ENCODE data around the gene TFR2. TPM values are rescaled to one million over a fixed set of nuclear protein-coding genes. Genes with fewer than 3 reads are reported as not detected.

Gene TFR2
- total and polyA plus RNA-seq, 2 of the 13 experiments (the other 11 are each of a cell fraction or from before 2014, with no cell fraction given) = 36.9 to 64.2 TPM

DNA sequence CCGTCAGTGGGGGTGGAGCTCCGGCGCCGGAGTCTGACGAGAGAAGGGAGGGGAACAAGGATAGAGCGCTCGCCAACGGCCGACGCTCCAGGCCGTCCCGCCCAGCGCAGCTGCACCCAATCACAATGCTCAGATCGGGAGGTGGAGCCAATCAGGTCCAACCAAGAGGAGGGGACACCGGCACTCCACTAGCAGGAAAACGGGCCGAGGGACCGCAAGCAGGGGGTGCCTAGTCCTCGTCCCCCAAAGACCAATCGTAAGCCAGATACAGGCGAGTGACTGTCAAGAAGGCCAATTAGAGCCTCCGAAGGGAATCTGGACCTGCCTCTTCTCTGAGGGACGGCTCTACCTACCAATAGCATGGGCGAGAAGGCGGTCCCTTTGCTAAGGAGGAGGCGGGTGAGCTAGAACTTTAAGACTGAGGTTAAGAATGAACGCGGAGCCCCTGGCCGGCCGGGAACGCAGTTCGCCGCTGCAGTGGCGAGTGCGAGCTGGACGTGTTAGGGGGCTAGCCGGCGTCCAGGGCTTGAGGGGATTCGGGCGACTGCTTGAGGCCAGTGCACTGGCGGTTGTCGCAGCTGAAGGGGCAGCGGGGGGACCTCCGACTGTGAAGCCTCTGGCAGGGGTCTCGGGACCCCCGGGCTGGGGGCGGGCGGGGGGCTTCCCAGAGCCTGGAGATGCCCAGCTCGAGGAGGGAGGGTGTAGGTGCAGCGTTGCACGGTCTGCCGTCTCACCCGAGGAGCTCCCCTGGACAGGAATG is 54.9 kb downstream of the TFR2 start, which contains the start of gene FBXO24 (continued):
- TF ChIP-seq RFXAP (CRISPR knock-in tag; IDR thresholded peaks at IDR 0.05; ENCODE audit: borderline replicate concordance) = peak; percentile 96
- TF ChIP-seq ZNF124 (CRISPR knock-in tag; IDR thresholded peaks at IDR 0.05) = peak; percentile 48; the same call in 1 of the 2 replicates
- TF ChIP-seq, protein P1, sequence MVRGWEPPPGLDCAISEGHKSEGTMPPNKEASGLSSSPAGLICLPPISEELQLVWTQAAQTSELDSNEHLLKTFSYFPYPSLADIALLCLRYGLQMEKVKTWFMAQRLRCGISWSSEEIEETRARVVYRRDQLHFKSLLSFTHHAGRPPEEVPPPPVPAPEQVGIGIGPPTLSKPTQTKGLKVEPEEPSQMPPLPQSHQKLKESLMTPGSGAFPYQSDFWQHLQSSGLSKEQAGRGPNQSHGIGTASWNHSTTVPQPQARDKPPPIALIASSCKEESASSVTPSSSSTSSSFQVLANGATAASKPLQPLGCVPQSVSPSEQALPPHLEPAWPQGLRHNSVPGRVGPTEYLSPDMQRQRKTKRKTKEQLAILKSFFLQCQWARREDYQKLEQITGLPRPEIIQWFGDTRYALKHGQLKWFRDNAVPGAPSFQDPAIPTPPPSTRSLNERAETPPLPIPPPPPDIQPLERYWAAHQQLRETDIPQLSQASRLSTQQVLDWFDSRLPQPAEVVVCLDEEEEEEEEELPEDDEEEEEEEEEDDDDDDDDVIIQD (CRISPR knock-in tag; IDR thresholded peaks at IDR 0.05; ENCODE audit: low read depth) = peak; percentile 35; the same call in 1 of the 2 replicates
- no peak for TF ChIP-seq NCOA1 (CRISPR knock-in tag; IDR thresholded peaks at IDR 0.05)
- TF ChIP-seq STAG1 (CRISPR knock-in tag; IDR thresholded peaks at IDR 0.05) = no peak
- no peak for TF ChIP-seq ETV6 (CRISPR knock-in tag; conservative IDR thresholded peaks at IDR 0.05)
- TF ChIP-seq, protein P2, sequence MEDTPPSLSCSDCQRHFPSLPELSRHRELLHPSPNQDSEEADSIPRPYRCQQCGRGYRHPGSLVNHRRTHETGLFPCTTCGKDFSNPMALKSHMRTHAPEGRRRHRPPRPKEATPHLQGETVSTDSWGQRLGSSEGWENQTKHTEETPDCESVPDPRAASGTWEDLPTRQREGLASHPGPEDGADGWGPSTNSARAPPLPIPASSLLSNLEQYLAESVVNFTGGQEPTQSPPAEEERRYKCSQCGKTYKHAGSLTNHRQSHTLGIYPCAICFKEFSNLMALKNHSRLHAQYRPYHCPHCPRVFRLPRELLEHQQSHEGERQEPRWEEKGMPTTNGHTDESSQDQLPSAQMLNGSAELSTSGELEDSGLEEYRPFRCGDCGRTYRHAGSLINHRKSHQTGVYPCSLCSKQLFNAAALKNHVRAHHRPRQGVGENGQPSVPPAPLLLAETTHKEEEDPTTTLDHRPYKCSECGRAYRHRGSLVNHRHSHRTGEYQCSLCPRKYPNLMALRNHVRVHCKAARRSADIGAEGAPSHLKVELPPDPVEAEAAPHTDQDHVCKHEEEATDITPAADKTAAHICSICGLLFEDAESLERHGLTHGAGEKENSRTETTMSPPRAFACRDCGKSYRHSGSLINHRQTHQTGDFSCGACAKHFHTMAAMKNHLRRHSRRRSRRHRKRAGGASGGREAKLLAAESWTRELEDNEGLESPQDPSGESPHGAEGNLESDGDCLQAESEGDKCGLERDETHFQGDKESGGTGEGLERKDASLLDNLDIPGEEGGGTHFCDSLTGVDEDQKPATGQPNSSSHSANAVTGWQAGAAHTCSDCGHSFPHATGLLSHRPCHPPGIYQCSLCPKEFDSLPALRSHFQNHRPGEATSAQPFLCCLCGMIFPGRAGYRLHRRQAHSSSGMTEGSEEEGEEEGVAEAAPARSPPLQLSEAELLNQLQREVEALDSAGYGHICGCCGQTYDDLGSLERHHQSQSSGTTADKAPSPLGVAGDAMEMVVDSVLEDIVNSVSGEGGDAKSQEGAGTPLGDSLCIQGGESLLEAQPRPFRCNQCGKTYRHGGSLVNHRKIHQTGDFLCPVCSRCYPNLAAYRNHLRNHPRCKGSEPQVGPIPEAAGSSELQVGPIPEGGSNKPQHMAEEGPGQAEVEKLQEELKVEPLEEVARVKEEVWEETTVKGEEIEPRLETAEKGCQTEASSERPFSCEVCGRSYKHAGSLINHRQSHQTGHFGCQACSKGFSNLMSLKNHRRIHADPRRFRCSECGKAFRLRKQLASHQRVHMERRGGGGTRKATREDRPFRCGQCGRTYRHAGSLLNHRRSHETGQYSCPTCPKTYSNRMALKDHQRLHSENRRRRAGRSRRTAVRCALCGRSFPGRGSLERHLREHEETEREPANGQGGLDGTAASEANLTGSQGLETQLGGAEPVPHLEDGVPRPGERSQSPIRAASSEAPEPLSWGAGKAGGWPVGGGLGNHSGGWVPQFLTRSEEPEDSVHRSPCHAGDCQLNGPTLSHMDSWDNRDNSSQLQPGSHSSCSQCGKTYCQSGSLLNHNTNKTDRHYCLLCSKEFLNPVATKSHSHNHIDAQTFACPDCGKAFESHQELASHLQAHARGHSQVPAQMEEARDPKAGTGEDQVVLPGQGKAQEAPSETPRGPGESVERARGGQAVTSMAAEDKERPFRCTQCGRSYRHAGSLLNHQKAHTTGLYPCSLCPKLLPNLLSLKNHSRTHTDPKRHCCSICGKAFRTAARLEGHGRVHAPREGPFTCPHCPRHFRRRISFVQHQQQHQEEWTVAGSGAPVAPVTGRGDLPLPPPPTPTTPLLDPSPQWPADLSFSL (CRISPR knock-in tag; IDR thresholded peaks at IDR 0.05) = no peak
- TF ChIP-seq NFYB (CRISPR knock-in tag; IDR thresholded peaks at IDR 0.05) = peak; percentile 96
- TF ChIP-seq WIZ (CRISPR knock-in tag; IDR thresholded peaks at IDR 0.05) = no peak
- TF ChIP-seq NONO (IDR thresholded peaks at IDR 0.05) = no peak
- peak; percentile 36; the same call in 1 of the 2 replicates for TF ChIP-seq NONO (CRISPR knock-in tag; conservative IDR thresholded peaks at IDR 0.05)
- peak; percentile 81 for TF ChIP-seq CREM (IDR thresholded peaks at IDR 0.05)
- TF ChIP-seq CREM (CRISPR knock-in tag; IDR thresholded peaks at IDR 0.05) = no peak
- TF ChIP-seq, protein P3, sequence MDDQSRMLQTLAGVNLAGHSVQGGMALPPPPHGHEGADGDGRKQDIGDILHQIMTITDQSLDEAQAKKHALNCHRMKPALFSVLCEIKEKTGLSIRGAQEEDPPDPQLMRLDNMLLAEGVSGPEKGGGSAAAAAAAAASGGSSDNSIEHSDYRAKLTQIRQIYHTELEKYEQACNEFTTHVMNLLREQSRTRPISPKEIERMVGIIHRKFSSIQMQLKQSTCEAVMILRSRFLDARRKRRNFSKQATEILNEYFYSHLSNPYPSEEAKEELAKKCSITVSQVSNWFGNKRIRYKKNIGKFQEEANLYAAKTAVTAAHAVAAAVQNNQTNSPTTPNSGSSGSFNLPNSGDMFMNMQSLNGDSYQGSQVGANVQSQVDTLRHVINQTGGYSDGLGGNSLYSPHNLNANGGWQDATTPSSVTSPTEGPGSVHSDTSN (CRISPR knock-in tag; IDR thresholded peaks at IDR 0.05; ENCODE audit: borderline replicate concordance) = peak; percentile 98; the same call in 1 of the 2 replicates
- no peak for TF ChIP-seq PAX8 (CRISPR knock-in tag; IDR thresholded peaks at IDR 0.05; ENCODE audit: borderline replicate concordance)
- TF ChIP-seq, protein P4, sequence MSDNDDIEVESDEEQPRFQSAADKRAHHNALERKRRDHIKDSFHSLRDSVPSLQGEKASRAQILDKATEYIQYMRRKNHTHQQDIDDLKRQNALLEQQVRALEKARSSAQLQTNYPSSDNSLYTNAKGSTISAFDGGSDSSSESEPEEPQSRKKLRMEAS (IDR thresholded peaks at IDR 0.05) = 0 out of 2 replicates have a peak, but pooled peaks have one; percentile 28
- no peak for TF ChIP-seq MAFF (IDR thresholded peaks at IDR 0.05; ENCODE audit: low read depth, low read length)
- TF ChIP-seq RBM39 (IDR thresholded peaks at IDR 0.05; ENCODE audit: low read depth, low read length, poor library complexity, severe bottlenecking) = peak; percentile 35
- 0 out of 2 replicates have a peak, but pooled peaks have one; percentile 28 for TF ChIP-seq ZNF605 (CRISPR knock-in tag; IDR thresholded peaks at IDR 0.05)
- TF ChIP-seq YEATS2 (CRISPR knock-in tag; IDR thresholded peaks at IDR 0.05; ENCODE audit: borderline replicate concordance) = peak; percentile 40; the same call in 1 of the 2 replicates
